Calu3 (cell line): ENCODE measurements around the gene GPR183. TPM values are rescaled to one million over a fixed set of nuclear protein-coding genes. Genes with fewer than 3 reads are reported as not detected.

ENCODE experiments used
- BruUV-seq: library from RNA; stranded (reverse); fragments of 400-500 nt; replicated peaks from 2 replicates; lab custom pipeline; 2021; lab: Mats Ljungman, UMichigan
- CTCF ChIA-PET: fragments of 300-600 bp; sonication (Branson Sonifier 250); formaldehyde crosslinking; loops from one replicate; lab custom pipeline; 2022; ENCODE audit warnings: antibody characterized with exemption; lab: Charles Lee
- DNase-seq: peaks from one replicate; pipeline ENCODE4 v3.0.0; 2022
- H3K27ac Mint-ChIP-seq: one replicate; pipeline ENCODE4 v1.8.0; 2022; ENCODE audit warnings: mixed read lengths; ENCODE audit not compliant: unreplicated experiment
- H3K27me3 Mint-ChIP-seq: one replicate; pipeline ENCODE4 v1.8.0; 2022; ENCODE audit warnings: mixed read lengths; ENCODE audit not compliant: unreplicated experiment
- H3K36me3 Mint-ChIP-seq: one replicate; pipeline ENCODE4 v1.8.0; 2022; ENCODE audit warnings: mild to moderate bottlenecking, moderate library complexity, mixed read lengths; ENCODE audit not compliant: insufficient read depth, unreplicated experiment
- H3K4me1 Mint-ChIP-seq: one replicate; pipeline ENCODE4 v1.8.0; 2022; ENCODE audit warnings: mild to moderate bottlenecking, low read depth, mixed read lengths; ENCODE audit not compliant: unreplicated experiment
- H3K4me3 Mint-ChIP-seq: one replicate; pipeline ENCODE4 v1.8.0; 2022; ENCODE audit warnings: mild to moderate bottlenecking, low read depth, moderate library complexity, mixed read lengths; ENCODE audit not compliant: unreplicated experiment
- H3K9me3 Mint-ChIP-seq: one replicate; pipeline ENCODE4 v1.8.0; 2022; ENCODE audit warnings: low read depth, mixed read lengths; ENCODE audit not compliant: unreplicated experiment
- CTCF ChIP-seq: fragments of 200-600 bp; IDR thresholded peaks from one replicate; pipeline ENCODE4 v1.8.0; 2022; ENCODE audit warnings: antibody characterized with exemption; ENCODE audit not compliant: unreplicated experiment
- intact Hi-C: fragments of 100-400 bp; cut with micrococcal nuclease; formaldehyde crosslinking; loops from one replicate; pipeline ENCODE4 v1.10.0; 2022; ENCODE audit not compliant: unreplicated experiment
- total RNA-seq: library from RNA; stranded (reverse); gene quantifications from 2 replicates; pipeline ENCODE4 v1.2.3, GENCODE V29; 2022

GPR183 gene
- total RNA-seq, 1 experiment from 2014 or later = not detected

GRCh38 chr13:99270518-99270917, 36.7 kb downstream of the GPR183 start:
- Mint-ChIP-seq H3K4me1 (no peaks in the 10 kb centered on the region), H3K9me3 (no peaks in the 10 kb centered on the region), H3K27ac (no peak overlapping the region), H3K27me3 (no peaks in the 10 kb centered on the region), H3K36me3 (peaks cover 2% of the 10 kb centered on the region), H3K4me3 (no peak overlapping the region)
- DNase-seq = no peak
- no peak for TF ChIP-seq CTCF
- BruUV-seq = no TSS peak
- intact Hi-C loops = no loop called here
- CTCF ChIA-PET = no interaction called here

- no peaks in the 10 kb centered on the region for H3K4me1 Mint-ChIP-seq
- intact Hi-C loops = loop anchor here (5.0 kb wide), 2 partner anchors 72 to 168 kb away; no protein-coding TSS in a partner anchor
- H3K9me3 Mint-ChIP-seq = no peaks in the 10 kb centered on the region
- CTCF ChIA-PET = interaction anchor here (0.7 to 0.9 kb wide), 2 partner anchors 11 to 166 kb away, joined by 4 read pairs; no protein-coding TSS in a partner anchor
- no peak for TF ChIP-seq CTCF
- BruUV-seq = no TSS peak
- no peaks in the 10 kb centered on the region for H3K36me3 Mint-ChIP-seq
- no peak overlapping the region for H3K4me3 Mint-ChIP-seq
- no peak overlapping the region for H3K27ac Mint-ChIP-seq
- DNase-seq = no peak
- H3K27me3 Mint-ChIP-seq = no peaks in the 10 kb centered on the region
These were observed 37.5 kb downstream of the GPR183 start for GRCh38 chr13:99269627-99270241.

- intact Hi-C loops = loop anchor here (5.0 kb wide), 2 partner anchors 72 to 168 kb away; no protein-coding TSS in a partner anchor
- CTCF ChIA-PET = interaction anchor here (0.7 to 0.9 kb wide), 2 partner anchors 11 to 167 kb away, joined by 4 read pairs; no protein-coding TSS in a partner anchor
- no peak for DNase-seq
- no peak overlapping the region for H3K27ac Mint-ChIP-seq
- H3K4me1 Mint-ChIP-seq = no peaks in the 10 kb centered on the region
- TF ChIP-seq CTCF = no peak
- H3K4me3 Mint-ChIP-seq = no peak overlapping the region
- no peaks in the 10 kb centered on the region for H3K27me3 Mint-ChIP-seq
- H3K36me3 Mint-ChIP-seq = no peaks in the 10 kb centered on the region
- BruUV-seq = no TSS peak
- H3K9me3 Mint-ChIP-seq = no peaks in the 10 kb centered on the region
These were observed 38.4 kb downstream of the GPR183 start for GRCh38 chr13:99268822-99269221.

- Mint-ChIP-seq H3K27ac (no peak overlapping the region), H3K9me3 (no peaks in the 10 kb centered on the region), H3K27me3 (no peaks in the 10 kb centered on the region), H3K36me3 (no peaks in the 10 kb centered on the region), H3K4me3 (no peak overlapping the region), H3K4me1 (no peaks in the 10 kb centered on the region)
- CTCF ChIA-PET = interaction anchor here (0.6 kb wide), 1 partner anchor 110 kb away, joined by 4 read pairs; no protein-coding TSS in a partner anchor
- intact Hi-C loops = loop anchor here (5.0 kb wide), 2 partner anchors 71 to 169 kb away; no protein-coding TSS in a partner anchor
- DNase-seq = no peak
- no peak for TF ChIP-seq CTCF
- BruUV-seq = no TSS peak
These were observed 39.3 kb downstream of the GPR183 start for GRCh38 chr13:99267927-99268326.
